ENCODE measurements around the gene FBXO22. TPM values are rescaled to one million over a fixed set of nuclear protein-coding genes. Genes with fewer than 3 reads are reported as not detected.

FBXO22 gene
- total RNA-seq, 4 donors from 2014 or later: 12.6 to 14.8 (median 13.4) TPM

DNA sequence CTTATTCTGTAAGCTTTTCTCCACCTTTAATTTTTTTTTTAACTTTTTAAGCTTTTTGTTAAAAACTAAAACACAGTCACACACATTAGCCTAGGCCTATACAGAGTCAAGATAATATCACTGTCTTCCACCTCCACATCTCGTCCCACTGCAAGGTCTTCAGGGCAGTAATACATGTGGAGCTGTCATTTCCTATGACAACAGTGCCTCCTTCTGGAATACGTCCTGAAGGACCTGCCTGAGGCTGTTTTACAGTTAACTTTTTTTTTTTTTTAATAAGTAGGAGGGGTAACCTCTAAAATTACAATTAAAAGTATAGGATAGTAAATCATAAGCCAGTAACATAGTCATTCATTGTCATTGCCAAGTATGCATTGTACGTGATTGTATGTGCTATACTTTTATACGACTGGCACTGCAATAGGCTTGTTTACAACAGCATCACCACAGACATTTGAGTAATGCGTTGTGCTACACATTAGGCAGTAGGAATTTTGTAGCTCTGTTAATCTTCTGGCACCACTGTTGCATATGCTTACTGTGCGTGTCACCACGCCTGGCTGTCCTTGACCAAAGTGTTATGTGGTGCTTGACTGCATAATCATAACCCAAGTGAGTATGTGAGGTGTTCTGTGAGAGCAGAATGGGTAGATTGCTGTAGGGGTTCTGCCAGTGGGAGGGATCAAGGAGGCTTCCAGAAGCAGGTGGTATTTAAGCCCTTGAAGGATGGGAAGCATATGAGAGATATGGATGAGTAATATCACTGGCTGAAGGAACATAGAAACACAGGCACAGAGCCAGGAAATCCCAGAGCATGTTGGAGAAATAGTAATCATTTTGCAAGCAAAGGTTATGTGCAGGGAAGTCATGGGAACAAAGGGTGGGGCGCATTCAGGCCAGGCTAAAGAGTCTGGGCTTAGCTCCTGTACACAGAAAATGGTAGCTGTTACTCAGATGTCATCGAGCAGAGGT, 18.3 kb downstream of the FBXO22 start:
- TF ChIP-seq, protein P1, sequence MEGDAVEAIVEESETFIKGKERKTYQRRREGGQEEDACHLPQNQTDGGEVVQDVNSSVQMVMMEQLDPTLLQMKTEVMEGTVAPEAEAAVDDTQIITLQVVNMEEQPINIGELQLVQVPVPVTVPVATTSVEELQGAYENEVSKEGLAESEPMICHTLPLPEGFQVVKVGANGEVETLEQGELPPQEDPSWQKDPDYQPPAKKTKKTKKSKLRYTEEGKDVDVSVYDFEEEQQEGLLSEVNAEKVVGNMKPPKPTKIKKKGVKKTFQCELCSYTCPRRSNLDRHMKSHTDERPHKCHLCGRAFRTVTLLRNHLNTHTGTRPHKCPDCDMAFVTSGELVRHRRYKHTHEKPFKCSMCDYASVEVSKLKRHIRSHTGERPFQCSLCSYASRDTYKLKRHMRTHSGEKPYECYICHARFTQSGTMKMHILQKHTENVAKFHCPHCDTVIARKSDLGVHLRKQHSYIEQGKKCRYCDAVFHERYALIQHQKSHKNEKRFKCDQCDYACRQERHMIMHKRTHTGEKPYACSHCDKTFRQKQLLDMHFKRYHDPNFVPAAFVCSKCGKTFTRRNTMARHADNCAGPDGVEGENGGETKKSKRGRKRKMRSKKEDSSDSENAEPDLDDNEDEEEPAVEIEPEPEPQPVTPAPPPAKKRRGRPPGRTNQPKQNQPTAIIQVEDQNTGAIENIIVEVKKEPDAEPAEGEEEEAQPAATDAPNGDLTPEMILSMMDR (IDR thresholded peaks at IDR 0.05; ENCODE audit: low read depth): no peak

DNA sequence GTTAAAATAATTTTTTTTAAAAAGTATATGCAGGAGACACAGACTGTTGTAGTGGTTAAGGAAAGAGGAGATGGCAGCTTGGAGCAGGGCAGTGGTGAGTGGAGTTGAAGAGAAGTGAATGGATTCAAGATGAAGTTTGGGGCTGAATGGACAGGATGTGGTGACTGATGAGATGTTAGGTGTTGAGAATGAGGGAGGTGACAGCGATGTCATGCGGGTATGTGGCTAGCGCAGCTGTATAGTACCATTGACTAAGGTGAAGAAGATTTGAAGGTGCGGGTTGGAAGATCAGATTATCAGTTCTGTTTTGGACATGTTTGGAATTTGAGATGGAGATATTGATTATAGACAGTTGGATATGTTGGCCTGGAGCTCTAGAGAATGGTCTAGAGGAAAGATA, 20.1 kb downstream of the FBXO22 start:
- TF ChIP-seq, protein P1 (IDR thresholded peaks at IDR 0.05; ENCODE audit: low read depth): no peak

GRCh38 chr15:75924576-75924975, 20.9 kb downstream of the FBXO22 start:
- TF ChIP-seq, protein P1 (IDR thresholded peaks at IDR 0.05; ENCODE audit: low read depth): no peak

DNA sequence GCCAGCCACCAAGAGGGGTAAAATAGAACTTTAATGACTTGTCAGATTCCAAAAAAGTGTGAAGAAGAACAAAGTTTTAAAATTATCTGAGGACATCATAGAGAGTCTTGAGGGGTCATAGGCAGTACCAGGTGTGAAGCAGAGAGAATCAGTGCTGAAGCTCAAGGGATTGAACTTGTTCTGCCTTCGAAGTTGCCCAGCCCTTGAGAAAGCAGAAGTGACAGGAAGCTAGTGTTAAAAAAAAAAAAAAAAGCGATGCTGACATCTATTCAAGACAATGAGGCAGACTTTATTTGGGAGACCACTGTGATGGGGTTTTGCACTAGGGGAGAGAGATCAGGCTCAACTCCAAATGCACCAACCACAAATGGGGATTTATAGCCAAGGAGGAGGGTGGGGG, 21.8 kb downstream of the FBXO22 start:
- TF ChIP-seq, protein P1 (IDR thresholded peaks at IDR 0.05; ENCODE audit: low read depth): no peak

GRCh38 chr15:75926931-75927330, 23.3 kb downstream of the FBXO22 start:
- TF ChIP-seq, protein P1 (IDR thresholded peaks at IDR 0.05; ENCODE audit: low read depth): no peak

- TF ChIP-seq, protein P1 (IDR thresholded peaks at IDR 0.05; ENCODE audit: low read depth): no peak
These were observed 23.9 kb downstream of the FBXO22 start for GRCh38 chr15:75927601-75928000.
